HG02884 (cell line): ENCODE results near the gene PTPRN.
"Not testable (repeated sequence)": the region's sequence is repeated elsewhere in the genome, so short reads cannot be mapped to it uniquely, and the experiment has no call there.

Experiments used
- ATAC-seq: cut with Tn5 transposase; IDR thresholded peaks from one replicate; pipeline ENCODE4 v1.9.1; 2021; ENCODE audit warnings: mild to moderate bottlenecking, moderate library complexity; ENCODE audit not compliant: unreplicated experiment

The PTPRN gene

DNA sequence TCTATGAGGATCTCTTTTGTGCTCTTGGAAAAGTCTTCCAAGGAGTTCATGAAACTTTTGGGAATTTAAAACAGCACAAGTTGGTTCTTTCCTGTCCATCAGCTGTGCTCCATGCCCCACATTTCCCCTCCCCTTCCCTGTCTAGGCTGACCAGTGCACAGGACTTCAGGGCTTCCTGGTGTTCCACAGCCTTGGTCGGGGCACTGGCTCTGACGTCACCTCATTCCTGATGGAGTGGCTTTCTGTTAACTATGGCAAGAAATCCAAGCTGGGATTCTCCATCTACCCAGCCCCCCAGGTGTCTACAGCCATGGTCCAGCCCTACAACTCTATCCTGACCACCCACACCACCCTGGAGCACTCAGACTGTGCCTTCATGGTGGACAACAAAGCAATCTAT, 38.2 kb downstream of the PTPRN start:
- ATAC-seq: no peak

DNA sequence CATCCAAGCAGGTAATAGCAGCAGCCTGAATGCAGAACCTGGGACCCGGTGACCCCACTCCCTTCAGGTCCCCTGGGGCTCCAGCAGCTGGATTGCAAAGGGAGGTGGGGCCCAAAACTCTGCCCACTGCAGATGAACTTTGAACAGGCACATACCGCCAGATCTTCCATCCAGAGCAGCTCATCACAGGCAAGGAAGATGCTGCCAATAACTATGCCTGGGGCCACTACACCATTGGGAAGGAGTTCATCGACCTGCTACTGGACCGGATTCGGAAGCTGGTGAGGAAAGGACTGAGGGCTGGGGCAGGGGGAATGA, 39.2 kb downstream of the PTPRN start:
- no peak for ATAC-seq

DNA sequence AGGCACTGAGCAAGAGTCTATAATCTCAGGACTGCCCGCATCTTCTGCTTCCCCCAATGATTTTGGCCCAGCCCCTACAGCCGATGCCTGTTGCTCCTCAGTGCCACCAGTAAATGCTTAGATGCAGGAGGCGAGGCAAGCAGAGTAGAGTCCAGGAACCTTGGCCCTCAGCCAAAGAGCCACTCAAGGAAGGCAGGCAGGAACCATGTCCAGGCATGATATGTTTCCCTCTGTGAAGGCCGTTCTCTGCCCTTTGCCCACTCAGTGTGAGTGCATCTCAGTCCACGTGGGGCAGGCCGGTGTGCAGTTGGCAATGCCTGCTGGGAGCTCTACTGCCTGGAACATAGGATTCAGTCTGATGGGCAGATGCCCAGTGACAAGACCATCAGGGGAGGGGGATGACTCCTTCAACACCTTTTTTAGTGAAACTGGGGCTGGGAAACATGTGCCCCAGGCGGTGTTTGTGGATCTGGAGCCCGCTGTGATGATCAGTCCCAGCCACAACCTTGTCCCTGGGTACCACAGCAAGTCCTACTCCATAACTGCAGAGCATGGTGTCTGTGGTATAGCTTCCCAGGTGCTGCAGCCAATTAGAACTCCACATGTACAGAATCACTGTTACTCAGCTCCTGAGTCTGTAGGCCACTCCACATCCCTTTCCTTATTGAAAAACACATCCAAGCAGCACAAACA, 39.7 kb downstream of the PTPRN start:
- no peak for ATAC-seq

DNA sequence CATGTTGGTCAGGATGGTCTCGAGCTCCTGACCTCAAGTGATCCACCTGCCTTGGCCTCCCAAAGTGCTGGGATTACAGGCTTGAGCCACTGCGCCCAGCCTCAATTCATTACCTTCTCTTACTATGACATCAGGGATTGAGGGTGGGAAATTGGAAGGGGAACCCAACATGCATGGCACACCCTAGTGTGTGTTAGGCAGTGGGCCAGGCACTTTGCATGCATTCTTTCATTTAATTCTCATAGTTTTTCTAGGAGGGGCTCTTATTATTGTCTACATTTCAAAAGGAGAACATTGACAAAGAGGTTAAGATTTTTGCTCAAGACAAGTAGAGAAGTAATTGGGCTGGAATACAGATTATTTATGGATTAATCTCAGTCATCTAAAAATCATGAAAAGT, 40.9 kb downstream of the PTPRN start:
- ATAC-seq: no peak

DNA sequence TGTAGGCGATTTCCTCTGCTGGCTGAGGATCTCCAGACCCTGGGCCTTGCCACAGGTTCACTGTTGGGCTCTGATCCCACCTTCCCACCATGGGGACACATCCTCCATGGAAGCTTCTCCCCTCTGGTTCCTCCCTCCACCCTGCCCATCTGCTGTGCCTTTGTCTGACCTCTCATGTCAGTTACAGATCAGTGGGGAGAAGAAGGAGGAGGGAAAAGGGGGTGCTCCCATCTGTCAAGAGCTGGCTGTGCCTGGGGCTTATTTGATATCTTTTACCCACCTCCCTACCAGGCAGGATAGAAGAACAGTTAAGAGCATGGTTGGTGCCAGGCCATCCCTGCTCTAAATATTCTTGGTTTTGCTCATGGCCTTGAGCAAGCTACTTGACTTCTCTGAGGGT, 42.3 kb downstream of the PTPRN start:
- ATAC-seq: no peak

DNA sequence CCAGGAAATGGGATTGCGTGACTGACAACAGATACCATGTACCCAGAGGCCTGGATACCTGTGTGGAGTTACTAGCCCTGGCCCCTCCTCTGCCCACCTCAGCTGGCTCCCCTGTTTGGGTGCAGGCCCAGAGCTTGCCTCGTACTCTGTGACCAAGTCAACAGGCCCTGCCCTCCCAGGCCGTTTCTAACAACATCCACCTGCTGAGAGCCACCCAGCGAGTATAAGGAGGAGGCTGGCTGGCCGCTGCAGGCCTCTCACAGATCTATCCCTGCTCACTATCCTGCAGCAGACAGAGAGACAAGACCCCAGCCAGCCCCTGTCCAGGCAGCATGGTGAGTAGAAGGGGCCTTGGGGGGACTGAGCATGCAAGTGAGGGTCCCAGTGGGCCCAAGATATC, 43.0 kb downstream of the PTPRN start:
- ATAC-seq: no peak

DNA sequence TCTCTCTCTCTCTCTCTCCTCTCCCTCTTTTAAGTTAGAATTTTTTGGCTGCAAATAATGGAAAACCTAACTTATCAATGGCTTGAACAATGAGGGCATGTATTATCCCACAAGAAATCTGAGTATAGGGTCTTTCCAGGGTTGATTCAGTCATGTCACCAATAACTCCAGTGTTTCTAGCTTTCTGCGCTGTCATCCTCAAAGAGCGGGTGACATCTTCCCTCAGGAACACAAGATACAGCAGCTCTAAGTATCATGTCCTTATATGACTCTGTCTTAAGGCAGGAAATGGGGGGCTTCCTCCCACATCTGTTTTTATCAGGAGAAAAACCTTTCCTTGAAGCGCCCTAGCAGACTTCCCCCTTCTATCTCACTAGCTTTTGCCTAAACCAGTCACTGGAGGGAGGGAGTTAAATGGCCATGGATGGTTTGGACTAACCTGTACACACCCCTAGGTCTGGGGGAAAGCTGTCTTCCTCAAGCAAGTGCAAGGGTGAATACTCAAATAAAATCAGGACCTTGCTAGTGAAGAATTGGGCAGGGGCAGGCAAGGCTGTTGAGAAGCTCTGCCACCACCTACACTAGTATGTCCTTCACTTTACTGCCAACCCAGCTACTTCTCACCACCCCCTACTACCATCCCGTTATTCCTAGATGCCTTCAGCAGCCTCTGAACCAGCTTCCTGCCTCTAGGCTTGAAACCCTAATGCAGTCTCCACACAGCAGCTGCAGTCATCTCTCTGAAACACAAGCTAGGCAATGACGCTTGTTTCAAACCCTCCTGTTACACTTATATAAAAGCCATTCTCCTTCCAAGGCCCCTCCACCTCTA, 48.0 kb downstream of the PTPRN start:
- ATAC-seq: no peak

DNA sequence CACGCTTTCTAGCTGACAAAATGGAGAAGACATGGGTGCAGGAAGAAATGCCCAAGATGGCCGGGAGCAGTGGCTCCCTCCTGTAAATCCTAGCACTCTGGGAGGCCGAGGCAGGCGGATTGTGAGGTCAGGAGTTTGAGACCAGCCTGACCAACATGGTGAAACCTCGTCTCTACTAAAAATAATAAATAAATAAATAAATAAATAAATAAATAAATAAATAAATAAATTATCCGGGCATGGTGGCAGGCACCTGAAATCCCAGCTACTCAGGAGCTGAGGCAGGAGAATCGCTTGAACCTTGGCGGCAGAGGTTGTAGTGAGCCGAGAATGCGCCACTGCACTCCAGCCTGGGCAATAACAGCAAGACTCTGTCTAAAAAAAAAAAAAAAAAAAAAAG, 50.3 kb downstream of the PTPRN start:
- not testable (repeated sequence) for ATAC-seq

DNA sequence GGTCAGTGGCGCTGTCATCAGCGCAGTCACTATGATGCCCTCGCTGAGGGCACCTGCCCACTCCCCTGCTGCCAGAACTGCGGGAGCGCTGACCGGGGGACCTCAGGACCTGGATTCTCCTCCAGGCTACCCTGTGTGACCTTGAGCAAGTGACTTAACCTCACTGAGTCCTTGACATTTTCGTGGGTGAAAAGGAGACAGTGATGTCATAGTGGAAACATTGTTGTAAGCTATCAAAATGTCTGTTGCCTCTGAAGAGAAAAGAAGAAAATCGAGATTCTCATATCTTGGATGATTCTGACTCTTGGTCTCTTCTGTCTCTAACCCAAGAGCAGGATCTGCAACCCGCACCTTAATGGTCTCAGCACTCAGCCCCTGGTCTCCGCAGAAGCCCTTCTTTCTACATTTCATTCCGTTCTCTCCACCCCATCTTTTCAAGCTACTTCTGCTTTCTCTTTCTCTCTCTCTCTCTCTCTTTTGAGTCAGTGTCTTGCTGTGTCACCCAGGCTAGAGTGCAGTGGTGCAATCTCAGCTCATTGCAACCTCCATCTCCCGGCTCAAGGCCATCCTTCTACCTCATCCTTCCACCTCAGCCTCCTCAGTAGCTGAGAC, 54.5 kb downstream of the PTPRN start:
- ATAC-seq: peak; percentile 28

DNA sequence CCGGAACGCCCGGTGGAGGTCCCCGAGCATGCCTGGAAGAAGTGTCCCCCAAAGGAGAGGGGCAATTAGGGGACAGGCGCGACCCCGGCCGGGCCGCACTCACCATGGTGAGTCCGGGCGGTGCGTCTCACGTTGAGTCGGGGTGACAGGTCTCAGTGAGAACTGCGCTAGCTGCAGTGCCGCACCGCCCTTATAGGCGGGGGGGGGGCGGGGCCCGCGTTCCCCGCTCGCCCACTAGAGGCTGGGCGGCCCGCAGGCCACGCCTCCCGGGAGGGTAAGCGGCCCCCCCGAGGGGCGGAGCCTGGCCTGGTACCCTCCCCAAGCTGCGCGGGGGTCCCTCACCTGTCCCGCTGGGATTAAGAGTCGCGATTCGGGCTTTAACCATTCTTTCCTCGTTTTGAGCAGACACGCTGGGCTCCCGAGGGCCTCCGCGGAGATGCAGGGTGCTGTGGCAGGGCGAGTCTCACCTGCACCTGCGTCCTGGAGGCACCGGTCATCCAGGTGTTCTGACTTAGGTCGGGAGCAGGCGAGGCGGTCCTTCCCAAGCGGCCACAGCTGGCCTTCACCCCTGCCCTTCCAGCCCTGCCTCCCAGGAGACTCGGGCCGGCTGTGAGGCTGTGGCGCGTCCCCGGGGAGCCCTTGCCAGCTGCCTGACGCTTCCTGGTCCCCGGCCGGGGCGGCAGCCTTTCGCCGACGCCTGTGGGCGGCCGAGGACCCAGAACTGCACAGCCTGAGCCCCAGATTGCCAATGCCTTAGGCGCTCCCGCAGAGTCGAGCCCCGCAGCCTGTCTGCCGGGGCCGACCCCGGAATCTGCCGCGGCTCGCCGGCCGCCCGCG, 55.2 kb downstream of the PTPRN start, which contains the start of gene TUBA4A:
TSS of gene TUBA4A (minus strand) at position 166 of the 837 bp plus-strand sequence. CDS start at position 106, 60 bp downstream.
- ATAC-seq: peak; percentile 47

DNA sequence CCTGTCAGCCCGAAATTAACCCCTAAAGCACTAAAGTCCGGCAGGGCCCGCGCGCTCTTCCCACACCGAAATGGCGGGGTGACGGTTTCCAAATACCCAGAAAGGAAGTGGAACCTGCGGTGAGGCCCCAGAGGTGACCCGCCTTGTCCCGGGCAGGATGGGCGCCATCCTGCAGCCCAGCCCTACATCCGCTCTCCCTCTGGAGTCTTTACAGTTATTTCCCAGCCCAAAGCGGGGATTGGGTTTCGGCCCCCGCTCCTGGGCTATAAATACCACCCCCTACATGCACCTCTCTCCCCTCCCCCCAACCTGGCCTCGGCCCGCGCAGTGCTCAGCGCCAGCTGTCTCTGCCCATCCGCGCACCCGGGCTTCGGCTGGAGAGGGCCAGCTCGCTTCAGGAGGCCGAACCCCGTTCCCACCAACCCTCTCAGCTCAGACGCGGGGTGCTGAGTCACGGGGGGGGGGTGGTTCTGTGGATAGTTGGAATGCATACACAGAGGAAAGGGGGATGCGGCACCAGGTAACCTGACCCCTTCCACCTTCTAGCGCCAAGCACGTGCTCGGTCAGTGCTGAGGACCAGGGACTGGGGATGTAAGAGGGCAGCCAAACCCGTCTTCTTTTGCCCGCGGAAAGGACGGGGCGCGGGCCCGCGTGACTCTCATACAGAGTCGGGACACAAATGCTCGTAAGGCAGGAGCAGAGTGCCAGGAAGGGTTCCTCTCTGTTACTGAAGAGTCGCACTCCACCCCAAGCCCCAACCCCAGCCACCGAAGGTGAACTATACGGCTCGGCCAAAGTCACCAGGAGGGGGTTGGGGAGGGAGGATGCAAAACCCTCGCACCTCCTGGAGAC, 56.1 kb downstream of the PTPRN start, which contains the start of gene TUBA4B:
TSS of gene TUBA4B (plus strand) at position 344 of the 853 bp plus-strand sequence. CDS start at position 509, 165 bp downstream.
- peak; percentile 14 for ATAC-seq

DNA sequence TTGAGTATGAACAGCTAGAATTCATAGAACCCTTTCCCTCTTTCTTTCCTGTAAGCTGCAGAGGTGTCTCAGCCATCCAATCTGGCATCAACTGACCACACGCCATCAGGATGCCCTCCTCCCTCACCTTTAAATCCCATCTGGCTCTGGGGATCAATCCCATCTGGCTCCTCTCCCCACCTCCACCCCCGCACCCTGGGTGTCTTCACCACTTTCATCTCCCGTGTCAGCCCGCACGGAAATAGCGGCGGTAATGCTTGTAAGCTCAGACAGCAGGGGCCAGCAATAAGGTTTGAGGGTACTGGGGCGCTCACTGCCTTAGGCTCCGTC, 56.7 kb downstream of the PTPRN start:
- no peak for ATAC-seq

DNA sequence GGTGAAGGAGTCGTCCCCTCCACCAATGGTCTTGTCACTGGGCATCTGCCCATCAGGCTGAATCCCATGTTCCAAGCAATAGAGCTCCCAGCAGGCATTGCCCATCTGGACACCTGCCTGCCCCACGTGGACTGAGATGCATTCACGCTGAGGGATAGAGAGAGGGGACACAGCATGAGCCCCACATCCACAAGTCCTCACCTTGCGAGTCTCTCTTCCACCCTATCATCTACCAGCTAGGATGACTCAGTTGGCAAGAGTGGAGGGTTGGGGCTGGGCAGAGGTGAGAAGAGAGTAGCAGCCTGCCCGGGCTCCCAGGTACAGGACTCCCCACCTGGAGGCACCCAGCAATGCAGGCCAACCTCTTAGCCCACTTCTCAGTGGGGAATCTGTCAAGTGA, 57.1 kb downstream of the PTPRN start:
- ATAC-seq: no peak

DNA sequence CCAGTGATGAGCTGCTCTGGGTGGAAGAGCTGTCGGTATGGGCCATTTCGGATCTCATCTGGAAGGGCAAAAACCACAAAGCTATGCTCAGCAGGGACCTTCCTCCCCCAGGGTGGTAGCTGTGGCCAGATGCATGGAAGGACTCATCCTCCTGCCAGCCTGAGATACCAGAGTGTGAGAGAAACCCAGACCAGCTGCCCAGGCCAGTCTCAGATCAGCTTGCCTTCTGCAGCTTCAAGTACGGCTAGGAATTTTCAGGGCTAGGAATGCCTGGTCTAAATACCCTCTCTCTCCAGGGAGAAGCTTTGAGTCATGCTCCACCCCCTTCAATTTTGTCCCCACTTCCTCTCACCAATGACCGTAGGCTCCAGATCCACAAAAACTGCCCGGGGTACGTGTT, 57.5 kb downstream of the PTPRN start:
- ATAC-seq: no peak

DNA sequence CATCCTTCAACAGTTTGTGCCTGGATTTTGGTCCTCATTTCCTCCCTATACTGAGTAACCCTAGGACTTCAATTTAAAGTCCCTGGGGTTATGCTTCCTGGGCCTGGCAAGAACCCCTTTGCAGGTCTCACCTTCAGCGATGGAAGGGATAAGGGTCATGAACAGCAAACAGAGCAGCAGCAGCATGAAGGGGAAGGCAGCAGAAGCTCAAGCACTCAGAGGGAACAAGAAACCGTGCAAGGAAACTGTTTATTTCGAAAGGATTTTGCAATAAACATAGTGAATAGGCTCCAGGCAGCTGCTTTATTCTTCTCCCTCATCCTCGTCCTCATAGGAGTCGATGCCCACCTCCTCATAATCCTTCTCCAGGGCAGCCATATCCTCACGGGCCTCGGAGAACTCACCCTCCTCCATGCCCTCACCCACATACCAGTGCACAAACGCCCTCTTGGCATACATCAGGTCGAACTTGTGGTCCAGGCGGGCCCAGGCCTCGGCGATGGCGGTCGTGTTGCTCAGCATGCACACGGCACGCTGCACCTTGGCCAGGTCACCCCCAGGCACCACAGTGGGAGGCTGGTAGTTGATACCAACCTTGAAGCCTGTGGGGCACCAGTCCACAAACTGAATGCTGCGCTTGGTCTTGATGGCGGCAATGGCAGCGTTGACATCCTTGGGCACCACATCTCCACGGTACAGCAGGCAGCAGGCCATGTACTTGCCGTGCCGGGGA, 59.0 kb downstream of the PTPRN start:
- no peak for ATAC-seq

DNA sequence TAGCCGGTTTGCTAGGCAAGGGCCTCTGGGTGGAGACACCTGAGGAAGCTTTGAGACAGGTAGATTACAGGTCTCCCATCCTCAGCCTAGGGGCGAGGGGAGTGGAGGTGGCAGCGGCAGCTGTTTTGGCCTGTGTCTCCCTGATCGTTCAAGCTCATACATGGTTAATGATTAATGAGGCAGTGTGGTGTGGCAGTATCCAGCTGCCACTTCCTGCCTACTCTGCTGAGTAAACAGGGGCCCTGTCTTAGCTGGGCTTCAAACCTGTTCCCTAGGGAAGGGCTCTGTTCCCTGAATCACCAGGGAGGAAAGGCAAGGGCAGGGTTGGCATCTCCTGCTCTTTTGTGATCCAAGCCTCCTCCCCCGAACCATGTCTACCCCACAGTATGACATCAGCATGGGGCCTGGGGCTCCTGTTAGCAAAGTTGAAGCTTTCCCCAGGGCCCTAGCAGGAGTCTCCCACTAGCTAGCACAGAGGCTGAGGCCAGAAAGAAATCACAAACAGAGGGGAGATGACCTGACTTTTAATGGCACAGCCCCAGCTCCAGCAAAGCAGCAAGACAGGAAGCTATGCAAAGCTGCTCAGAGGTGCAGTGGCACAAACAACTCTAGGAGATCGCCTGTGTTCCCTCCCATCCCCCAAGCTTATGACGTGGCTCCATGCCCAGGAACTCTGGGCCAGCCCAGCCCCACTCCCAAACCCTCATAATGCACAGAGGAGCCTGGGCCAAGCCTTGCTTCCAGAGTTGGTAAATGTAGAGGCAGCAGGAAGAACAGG, 59.8 kb downstream of the PTPRN start:
- no peak for ATAC-seq

DNA sequence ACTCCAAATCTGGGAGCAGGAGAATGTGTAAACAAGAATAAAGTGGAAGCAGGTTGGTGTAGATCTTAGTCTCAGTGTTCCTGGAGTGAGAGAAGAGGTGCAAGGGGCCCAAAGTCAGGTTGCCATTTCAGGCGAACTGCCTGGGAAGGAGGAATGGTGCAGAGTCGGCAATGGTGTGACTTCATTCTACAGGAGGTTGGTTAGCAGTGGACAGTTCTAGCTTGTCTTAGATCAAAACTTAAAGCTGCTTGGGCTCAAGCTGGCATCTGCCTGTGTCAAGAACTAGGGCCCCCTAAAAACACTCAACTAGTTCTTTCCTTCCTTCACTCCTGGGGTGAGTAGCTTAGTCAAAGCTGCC, 60.4 kb downstream of the PTPRN start:
- no peak for ATAC-seq

DNA sequence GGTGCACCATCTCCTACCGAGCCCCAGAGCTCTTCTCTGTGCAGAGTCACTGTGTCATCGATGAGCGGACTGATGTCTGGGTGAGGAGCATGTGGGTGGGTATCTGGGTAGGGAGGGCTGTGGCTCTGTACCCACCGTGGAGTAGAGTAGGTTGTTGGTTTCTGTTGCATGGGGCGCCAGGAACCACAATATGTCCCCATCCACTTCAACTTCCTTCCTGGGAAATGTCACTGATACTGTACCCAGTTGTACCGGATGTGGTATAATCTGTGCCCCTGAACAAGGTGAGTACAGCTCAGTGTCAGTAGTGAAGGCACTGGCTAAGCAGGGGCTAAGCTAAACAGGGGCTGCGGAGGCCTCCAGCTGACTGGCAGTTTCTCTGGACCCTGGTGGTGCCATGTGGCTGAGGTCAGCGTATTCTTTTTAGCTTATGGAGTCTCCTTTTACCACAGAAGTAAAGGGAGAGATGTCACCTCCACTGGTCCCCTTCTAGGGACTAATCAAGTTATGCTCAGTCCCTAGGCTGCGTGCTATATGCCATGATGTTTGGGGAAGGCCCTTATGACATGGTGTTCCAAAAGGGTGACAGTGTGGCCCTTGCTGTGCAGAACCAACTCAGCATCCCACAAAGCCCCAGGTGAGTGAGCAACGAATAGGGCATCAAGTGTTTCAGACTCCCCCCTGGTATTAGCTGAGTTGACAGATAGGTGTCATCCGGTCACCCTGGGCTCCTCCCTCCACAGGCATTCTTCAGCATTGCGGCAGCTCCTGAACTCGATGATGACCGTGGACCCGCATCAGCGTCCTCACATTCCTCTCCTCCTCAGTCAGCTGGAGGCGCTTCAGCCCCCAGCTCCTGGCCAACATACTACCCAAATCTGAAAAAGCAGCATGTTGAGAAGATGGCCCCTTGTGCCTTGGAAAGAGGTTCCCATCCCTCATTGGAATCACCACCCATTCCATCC, 61.2 kb downstream of the PTPRN start:
- ATAC-seq: no peak
